Neural crest cell (in vitro differentiated cells): ENCODE measurements around the gene LAMB4. TPM values are rescaled to one million over a fixed set of nuclear protein-coding genes. Genes with fewer than 3 reads are reported as not detected.
"Not testable (repeated sequence)": the region's sequence is repeated elsewhere in the genome, so short reads cannot be mapped to it uniquely, and the experiment has no call there.

Experiments used
- DNase-seq: peaks from one replicate; pipeline ENCODE4 v3.0.0; 2021; ENCODE audit warnings: low read depth, mixed read lengths, low spot score
- H3K27ac Mint-ChIP-seq: one replicate; pipeline ENCODE4 v1.8.0; 2021; ENCODE audit warnings: mild to moderate bottlenecking, mixed read lengths; ENCODE audit not compliant: unreplicated experiment
- H3K27me3 Mint-ChIP-seq: 2 replicates; pipeline ENCODE4 v1.8.0; 2021; ENCODE audit warnings: low read depth, mild to moderate bottlenecking, mixed read lengths
- H3K36me3 Mint-ChIP-seq: 2 replicates; pipeline ENCODE4 v1.8.0; 2021; ENCODE audit warnings: low read depth, mild to moderate bottlenecking, mixed read lengths
- H3K4me1 Mint-ChIP-seq: 2 replicates; pipeline ENCODE4 v1.8.0; 2021; ENCODE audit warnings: mixed read lengths
- H3K4me3 Mint-ChIP-seq: one replicate; pipeline ENCODE4 v1.8.0; 2021; ENCODE audit warnings: mild to moderate bottlenecking, mixed read lengths
- H3K9me3 Mint-ChIP-seq: 2 replicates; pipeline ENCODE4 v1.8.0; 2021; ENCODE audit warnings: mixed read lengths
- CTCF ChIP-seq: fragments of 200-600 bp; sonication (generic); conservative IDR thresholded peaks from 2 replicates; pipeline ENCODE4 v1.5.0; 2021; ENCODE audit warnings: antibody characterized with exemption, mild to moderate bottlenecking
- total RNA-seq: library from RNA; stranded (reverse); gene quantifications from 2 replicates; pipeline ENCODE4 v1.2.1, GENCODE V29; 2021

LAMB4 gene
- total RNA-seq, 1 donor from 2014 or later = 0.16 TPM

- TF ChIP-seq CTCF = no peak
- no peaks in the 10 kb centered on the region for H3K27me3 Mint-ChIP-seq
- no peak overlapping the region for H3K27ac Mint-ChIP-seq
- H3K36me3 Mint-ChIP-seq = no peaks in the 10 kb centered on the region
- no peak overlapping the region for H3K4me3 Mint-ChIP-seq
- H3K4me1 Mint-ChIP-seq = no peaks in the 10 kb centered on the region
- no peaks in the 10 kb centered on the region for H3K9me3 Mint-ChIP-seq
- DNase-seq = no peak
Measured at GRCh38 chr7:108033776-108034497, 96.2 kb downstream of the LAMB4 start.

GRCh38 chr7:108033309-108033708 is 96.9 kb downstream of the LAMB4 start:
- not testable (repeated sequence) for H3K27ac Mint-ChIP-seq, H3K9me3 Mint-ChIP-seq, H3K36me3 Mint-ChIP-seq, H3K4me3 Mint-ChIP-seq, H3K4me1 Mint-ChIP-seq, DNase-seq, H3K27me3 Mint-ChIP-seq

- no peaks in the 10 kb centered on the region for H3K9me3 Mint-ChIP-seq
- H3K4me3 Mint-ChIP-seq = no peak overlapping the region
- TF ChIP-seq CTCF = no peak
- no peaks in the 10 kb centered on the region for H3K36me3 Mint-ChIP-seq
- no peaks in the 10 kb centered on the region for H3K4me1 Mint-ChIP-seq
- H3K27me3 Mint-ChIP-seq = no peaks in the 10 kb centered on the region
- DNase-seq = no peak
- no peak overlapping the region for H3K27ac Mint-ChIP-seq
Measured at GRCh38 chr7:108030516-108030915, 99.6 kb downstream of the LAMB4 start.

- Mint-ChIP-seq H3K27me3 (peaks cover 3% of the 10 kb centered on the region), H3K36me3 (no peaks in the 10 kb centered on the region), H3K27ac (no peak overlapping the region), H3K4me3 (no peak overlapping the region), H3K9me3 (no peaks in the 10 kb centered on the region), H3K4me1 (no peaks in the 10 kb centered on the region)
- DNase-seq = no peak
- no peak for TF ChIP-seq CTCF
Measured at GRCh38 chr7:108029034-108029433, 101.1 kb downstream of the LAMB4 start.

GRCh38 chr7:108028111-108028510 is 102.0 kb downstream of the LAMB4 start:
- H3K4me1 Mint-ChIP-seq = no peaks in the 10 kb centered on the region
- H3K27me3 Mint-ChIP-seq = peaks cover 3% of the 10 kb centered on the region
- TF ChIP-seq CTCF = no peak
- H3K36me3 Mint-ChIP-seq = no peaks in the 10 kb centered on the region
- no peak for DNase-seq
- no peak overlapping the region for H3K4me3 Mint-ChIP-seq
- H3K9me3 Mint-ChIP-seq = no peaks in the 10 kb centered on the region
- no peak overlapping the region for H3K27ac Mint-ChIP-seq

- H3K4me1 Mint-ChIP-seq = no peaks in the 10 kb centered on the region
- H3K27me3 Mint-ChIP-seq = peaks cover 3% of the 10 kb centered on the region
- H3K27ac Mint-ChIP-seq = no peak overlapping the region
- no peaks in the 10 kb centered on the region for H3K9me3 Mint-ChIP-seq
- no peak for DNase-seq
- H3K4me3 Mint-ChIP-seq = no peak overlapping the region
- no peaks in the 10 kb centered on the region for H3K36me3 Mint-ChIP-seq
- TF ChIP-seq CTCF = no peak
Measured at GRCh38 chr7:108027239-108027638, 102.9 kb downstream of the LAMB4 start.
